ENCODE results near the gene FGD5. TPM values are rescaled to one million over a fixed set of nuclear protein-coding genes. Genes with fewer than 3 reads are reported as not detected.

FGD5 gene
- total RNA-seq, 1 donor from 2014 or later, result 0.24 TPM

DNA sequence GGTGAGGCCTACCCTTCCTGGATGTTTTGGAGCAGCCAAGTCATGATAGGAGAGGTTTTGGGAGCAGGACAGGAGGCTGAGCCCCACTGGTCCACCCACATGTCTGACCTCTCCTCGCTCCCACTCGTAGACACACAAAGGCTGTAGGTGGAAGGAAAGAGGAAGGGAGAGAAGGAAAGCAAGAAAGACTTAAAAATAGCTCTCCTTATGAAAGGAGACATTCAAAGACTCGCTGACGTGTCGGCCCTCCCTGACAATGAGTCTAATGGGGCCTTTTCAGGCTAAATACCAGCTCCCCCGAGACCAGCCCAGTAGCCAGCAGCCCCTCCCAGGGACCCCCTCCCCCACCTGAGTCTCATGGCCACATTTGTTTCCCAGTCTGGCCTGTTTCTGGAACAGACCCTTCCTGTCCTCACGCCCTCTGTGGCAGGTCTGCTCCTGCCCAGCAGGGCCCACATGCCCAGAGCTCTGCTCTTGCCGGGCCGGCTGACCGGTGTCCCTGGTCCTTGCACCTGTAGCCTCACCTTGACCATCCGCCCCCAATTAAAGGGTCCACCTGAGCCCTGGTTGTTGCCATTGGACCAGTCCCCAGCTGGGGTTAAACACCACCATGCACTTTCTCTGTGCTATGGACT lies 49.3 kb downstream of the FGD5 start:
- H3K27me3 Mint-ChIP-seq (ENCODE audit: insufficient read depth, low read depth), result peaks cover 11% of the 10 kb centered on the region
- no peak overlapping the region for H3K27ac Mint-ChIP-seq

GRCh38 chr3:14869917-14870782 lies 51.4 kb downstream of the FGD5 start:
- H3K27me3 ChIP-seq, result no peaks in the 10 kb centered on the region
- no peaks in the 10 kb centered on the region for H3K4me1 Mint-ChIP-seq
- no peak overlapping the region for H2AFZ ChIP-seq (replicated peaks)
- H3K4me3 Mint-ChIP-seq, result no peak overlapping the region
- no peak overlapping the region for H3K27ac ChIP-seq
- no peak for DNase-seq (ENCODE audit: low spot score)
- H3F3A ChIP-seq (ENCODE audit: low read depth), result no peaks in the 10 kb centered on the region
- H3K4me3 ChIP-seq, result no peak overlapping the region
- no peaks in the 10 kb centered on the region for H3K9me3 ChIP-seq (ENCODE audit: low read depth)
- H4K20me1 ChIP-seq (ENCODE audit: low read depth), result no peaks in the 10 kb centered on the region
- H3K27me3 Mint-ChIP-seq (ENCODE audit: insufficient read depth, low read depth), result peaks cover 8% of the 10 kb centered on the region
- H3K36me3 ChIP-seq, result no peaks in the 10 kb centered on the region
- H3K36me3 Mint-ChIP-seq, result no peaks in the 10 kb centered on the region
- no peak overlapping the region for H3K4me2 ChIP-seq
- H3K4me1 ChIP-seq, result no peaks in the 10 kb centered on the region
- H3K27ac Mint-ChIP-seq, result no peak overlapping the region
- no peak overlapping the region for H3K9ac ChIP-seq
- no peaks in the 10 kb centered on the region for H3K9me3 Mint-ChIP-seq
- TF ChIP-seq EZH2 (IDR thresholded peaks at IDR 0.05) (no peak), EZH2phosphoT487 (IDR thresholded peaks at IDR 0.05) (no peak), CTCF (IDR thresholded peaks at IDR 0.05) (no peak)
- no peaks in the 10 kb centered on the region for H3K79me2 ChIP-seq (ENCODE audit: low read depth)

More for the DNA sequence above, 49.3 kb downstream of the FGD5 start:
- Mint-ChIP-seq H3K4me1 (peaks cover 4% of the 10 kb centered on the region), H3K4me3 (no peak overlapping the region), H3K9me3 (no peaks in the 10 kb centered on the region), H3K36me3 (no peaks in the 10 kb centered on the region)
- no peaks in the 10 kb centered on the region for H3K79me2 ChIP-seq (ENCODE audit: low read depth)
- H3K4me1 ChIP-seq, result peaks cover 7% of the 10 kb centered on the region
- H3K4me3 ChIP-seq, result no peak overlapping the region
- H3K9me3 ChIP-seq (ENCODE audit: low read depth), result no peaks in the 10 kb centered on the region
- H3K27ac ChIP-seq, result no peak overlapping the region
- no peaks in the 10 kb centered on the region for H3K36me3 ChIP-seq
- TF ChIP-seq CTCF (IDR thresholded peaks at IDR 0.05), result no peak
- no peak for TF ChIP-seq EZH2phosphoT487 (IDR thresholded peaks at IDR 0.05)
- TF ChIP-seq EZH2 (IDR thresholded peaks at IDR 0.05), result no peak
- H3K27me3 ChIP-seq, result no peaks in the 10 kb centered on the region
- H3K9ac ChIP-seq, result no peak overlapping the region
- no peak for DNase-seq (ENCODE audit: low spot score)
- no peaks in the 10 kb centered on the region for H3F3A ChIP-seq (ENCODE audit: low read depth)
- no peak overlapping the region for H3K4me2 ChIP-seq
- no peak overlapping the region for H2AFZ ChIP-seq (replicated peaks)
- no peaks in the 10 kb centered on the region for H4K20me1 ChIP-seq (ENCODE audit: low read depth)

- Histone ChIP-seq H3F3A (ENCODE audit: low read depth) (no peaks in the 10 kb centered on the region), H3K4me1 (no peaks in the 10 kb centered on the region), H4K20me1 (ENCODE audit: low read depth) (no peaks in the 10 kb centered on the region), H2AFZ (replicated peaks) (no peak overlapping the region), H3K36me3 (no peaks in the 10 kb centered on the region), H3K27ac (no peak overlapping the region), H3K27me3 (no peaks in the 10 kb centered on the region), H3K79me2 (ENCODE audit: low read depth) (no peaks in the 10 kb centered on the region), H3K4me3 (no peak overlapping the region), H3K4me2 (no peak overlapping the region), H3K9me3 (ENCODE audit: low read depth) (no peaks in the 10 kb centered on the region), H3K9ac (no peak overlapping the region)
- Mint-ChIP-seq H3K9me3 (no peaks in the 10 kb centered on the region), H3K27ac (no peak overlapping the region), H3K27me3 (ENCODE audit: insufficient read depth, low read depth) (peaks cover 8% of the 10 kb centered on the region), H3K4me1 (no peaks in the 10 kb centered on the region), H3K36me3 (no peaks in the 10 kb centered on the region), H3K4me3 (no peak overlapping the region)
- TF ChIP-seq EZH2 (IDR thresholded peaks at IDR 0.05) (no peak), EZH2phosphoT487 (IDR thresholded peaks at IDR 0.05) (no peak), CTCF (IDR thresholded peaks at IDR 0.05) (no peak)
- no peak for DNase-seq (ENCODE audit: low spot score)
These were observed 52.0 kb downstream of the FGD5 start for GRCh38 chr3:14870783-14871060.

Data from neural progenitor cell (in vitro differentiated cells).